Measurements from ENCODE around the gene CDH24.

GRCh38 chr14:23035303-23036144 lies 21.8 kb downstream of the CDH24 start:
- TF ChIP-seq CTCF (IDR thresholded peaks at IDR 0.05; ENCODE audit: borderline replicate concordance, extremely low read depth, low read length, poor library complexity, severe bottlenecking) (no peak), EZH2 (IDR thresholded peaks at IDR 0.05; ENCODE audit: borderline replicate concordance, low read depth, low read length, severe bottlenecking) (no peak)
